Measurements from ENCODE around the gene SRGAP3.

DNA sequence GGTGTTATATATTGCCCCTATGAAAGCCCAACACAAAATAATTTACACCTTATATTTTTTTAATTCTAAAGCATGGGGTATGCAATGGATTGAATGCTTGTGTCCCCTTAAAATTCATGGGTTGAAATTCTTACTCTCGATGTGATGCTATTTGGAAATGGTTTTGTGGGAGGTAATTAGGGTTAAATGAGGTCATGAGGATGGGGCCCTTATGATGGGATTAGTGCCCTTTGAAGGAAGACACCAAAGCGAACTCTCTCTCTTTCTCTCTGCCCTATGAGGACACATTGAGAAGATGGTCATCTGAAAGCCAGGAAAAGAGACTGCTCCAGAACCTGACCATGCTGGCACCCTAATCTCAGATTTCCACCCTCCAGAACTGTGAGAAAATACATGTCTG is 7.6 kb upstream of the SRGAP3 start:
- TF ChIP-seq, protein P1, sequence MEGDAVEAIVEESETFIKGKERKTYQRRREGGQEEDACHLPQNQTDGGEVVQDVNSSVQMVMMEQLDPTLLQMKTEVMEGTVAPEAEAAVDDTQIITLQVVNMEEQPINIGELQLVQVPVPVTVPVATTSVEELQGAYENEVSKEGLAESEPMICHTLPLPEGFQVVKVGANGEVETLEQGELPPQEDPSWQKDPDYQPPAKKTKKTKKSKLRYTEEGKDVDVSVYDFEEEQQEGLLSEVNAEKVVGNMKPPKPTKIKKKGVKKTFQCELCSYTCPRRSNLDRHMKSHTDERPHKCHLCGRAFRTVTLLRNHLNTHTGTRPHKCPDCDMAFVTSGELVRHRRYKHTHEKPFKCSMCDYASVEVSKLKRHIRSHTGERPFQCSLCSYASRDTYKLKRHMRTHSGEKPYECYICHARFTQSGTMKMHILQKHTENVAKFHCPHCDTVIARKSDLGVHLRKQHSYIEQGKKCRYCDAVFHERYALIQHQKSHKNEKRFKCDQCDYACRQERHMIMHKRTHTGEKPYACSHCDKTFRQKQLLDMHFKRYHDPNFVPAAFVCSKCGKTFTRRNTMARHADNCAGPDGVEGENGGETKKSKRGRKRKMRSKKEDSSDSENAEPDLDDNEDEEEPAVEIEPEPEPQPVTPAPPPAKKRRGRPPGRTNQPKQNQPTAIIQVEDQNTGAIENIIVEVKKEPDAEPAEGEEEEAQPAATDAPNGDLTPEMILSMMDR (IDR thresholded peaks at IDR 0.05), result no peak
- TF ChIP-seq POLR2A (IDR thresholded peaks at IDR 0.05), result no peak
